ENCODE data around the gene MX1. TPM values are rescaled to one million over a fixed set of nuclear protein-coding genes. Genes with fewer than 3 reads are reported as not detected.

The MX1 gene
- total RNA-seq, 2 donors from 2014 or later: 15.6 to 29.1 TPM

- no peak for TF ChIP-seq POLR2A (IDR thresholded peaks at IDR 0.05)
- no peak for TF ChIP-seq CTCF (IDR thresholded peaks at IDR 0.05)
- TF ChIP-seq POLR2AphosphoS5 (IDR thresholded peaks at IDR 0.05): no peak
- H3K27me3 ChIP-seq (replicated peaks; ENCODE audit: insufficient read depth): no peaks in the 10 kb centered on the region
- H3K9me3 ChIP-seq: no peaks in the 10 kb centered on the region
- intact Hi-C loops (cut with DNase I): no loop called here
- no peaks in the 10 kb centered on the region for H3K4me1 ChIP-seq (replicated peaks)
- DNase-seq (ENCODE audit: low spot score): no peak
- no peak overlapping the region for H3K4me3 ChIP-seq
- H3K36me3 ChIP-seq: no peaks in the 10 kb centered on the region
- WGBS: 58% methylated on average over 2 of the region's 2 CpGs
- no peak overlapping the region for H3K27ac ChIP-seq
Observed at GRCh38 chr21:41437729-41438128, 11.7 kb downstream of the MX1 start.

- no peak for DNase-seq (ENCODE audit: low spot score)
- no peaks in the 10 kb centered on the region for H3K9me3 ChIP-seq
- no peak overlapping the region for H3K27ac ChIP-seq
- no peaks in the 10 kb centered on the region for H3K4me1 ChIP-seq (replicated peaks)
- no peak for TF ChIP-seq POLR2A (IDR thresholded peaks at IDR 0.05)
- H3K36me3 ChIP-seq: no peaks in the 10 kb centered on the region
- intact Hi-C loops (cut with DNase I): no loop called here
- no peaks in the 10 kb centered on the region for H3K27me3 ChIP-seq (replicated peaks; ENCODE audit: insufficient read depth)
- no peak overlapping the region for H3K4me3 ChIP-seq
- WGBS: 89% methylated on average over 13 of the region's 13 CpGs
Observed at GRCh38 chr21:41438425-41439113, 12.5 kb downstream of the MX1 start.

- Histone ChIP-seq H3K9me3 (no peaks in the 10 kb centered on the region), H3K27ac (no peak overlapping the region), H3K4me3 (no peak overlapping the region), H3K36me3 (no peaks in the 10 kb centered on the region), H3K4me1 (replicated peaks) (no peaks in the 10 kb centered on the region), H3K27me3 (replicated peaks; ENCODE audit: insufficient read depth) (no peaks in the 10 kb centered on the region)
- intact Hi-C loops (cut with DNase I): no loop called here
- TF ChIP-seq POLR2A (IDR thresholded peaks at IDR 0.05): no peak
- TF ChIP-seq CTCF (IDR thresholded peaks at IDR 0.05): no peak
- TF ChIP-seq POLR2AphosphoS5 (IDR thresholded peaks at IDR 0.05): no peak
- no peak for DNase-seq (ENCODE audit: low spot score)
- WGBS: 54% methylated on average over 4 of the region's 4 CpGs
Observed at GRCh38 chr21:41439248-41439647, 13.2 kb downstream of the MX1 start.

GRCh38 chr21:41441546-41441945 lies 15.5 kb downstream of the MX1 start:
- 94% methylated on average over 14 of the region's 14 CpGs for WGBS
- DNase-seq (ENCODE audit: low spot score): no peak
- H3K27me3 ChIP-seq (replicated peaks; ENCODE audit: insufficient read depth): no peaks in the 10 kb centered on the region
- no peaks in the 10 kb centered on the region for H3K4me1 ChIP-seq (replicated peaks)
- no peak for TF ChIP-seq CTCF (IDR thresholded peaks at IDR 0.05)
- TF ChIP-seq POLR2A (IDR thresholded peaks at IDR 0.05): no peak
- no peak for TF ChIP-seq POLR2AphosphoS5 (IDR thresholded peaks at IDR 0.05)
- H3K36me3 ChIP-seq: no peaks in the 10 kb centered on the region
- no peaks in the 10 kb centered on the region for H3K9me3 ChIP-seq
- no peak overlapping the region for H3K27ac ChIP-seq
- no peak overlapping the region for H3K4me3 ChIP-seq
- intact Hi-C loops (cut with DNase I): no loop called here

- Histone ChIP-seq H3K36me3 (no peaks in the 10 kb centered on the region), H3K9me3 (no peaks in the 10 kb centered on the region), H3K4me3 (no peak overlapping the region), H3K4me1 (replicated peaks) (no peaks in the 10 kb centered on the region), H3K27me3 (replicated peaks; ENCODE audit: insufficient read depth) (no peaks in the 10 kb centered on the region), H3K27ac (no peak overlapping the region)
- 94% methylated on average over 2 of the region's 2 CpGs for WGBS
- DNase-seq (ENCODE audit: low spot score): no peak
- intact Hi-C loops (cut with DNase I): no loop called here
- TF ChIP-seq POLR2A (IDR thresholded peaks at IDR 0.05) (no peak), CTCF (IDR thresholded peaks at IDR 0.05) (no peak)
Observed at GRCh38 chr21:41442481-41443186, 16.6 kb downstream of the MX1 start.

All from prostate gland (tissue), 2 donors.